ENCODE results near the gene MYO1B. TPM values are rescaled to one million over a fixed set of nuclear protein-coding genes. Genes with fewer than 3 reads are reported as not detected.

MYO1B gene
- total RNA-seq, 5 donors from 2014 or later (not counting 1 experiment from before 2014, with no cell fraction given): 0.39 to 1.3 (median 0.73) TPM

DNA sequence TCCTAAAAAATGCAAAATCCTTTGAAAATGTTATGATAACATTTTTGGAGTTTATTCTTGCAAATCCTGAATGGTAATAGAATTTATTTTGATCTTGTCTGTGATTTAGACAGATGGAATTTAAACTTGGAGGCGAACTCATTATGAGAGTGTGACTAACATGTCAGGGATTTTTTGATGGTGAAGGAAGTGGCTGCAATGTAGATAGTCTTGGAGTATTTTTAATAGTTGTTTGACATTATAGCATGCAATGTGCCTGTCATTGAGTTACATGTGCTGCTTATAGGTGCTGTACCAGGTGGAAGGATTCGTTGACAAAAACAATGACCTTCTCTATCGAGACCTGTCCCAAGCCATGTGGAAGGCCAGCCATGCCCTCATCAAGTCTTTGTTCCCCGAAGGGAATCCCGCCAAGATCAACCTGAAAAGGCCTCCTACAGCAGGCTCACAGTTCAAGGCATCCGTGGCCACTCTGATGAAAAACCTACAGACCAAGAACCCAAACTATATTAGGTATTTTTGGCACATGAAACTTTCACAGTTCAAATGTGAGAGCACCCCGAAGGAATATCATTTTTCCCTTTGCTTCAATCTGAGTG lies 141.8 kb downstream of the MYO1B start:
- Mint-ChIP-seq H3K4me3 (no peak overlapping the region), H3K9me3 (no peaks in the 10 kb centered on the region), H3K27ac (no peak overlapping the region), H3K36me3 (no peaks in the 10 kb centered on the region), H3K27me3 (peaks cover 0 to 7% of the 10 kb centered on the region in 2 donors), H3K4me1 (no peaks in the 10 kb centered on the region)
- Histone ChIP-seq H3K9me3 (no peaks in the 10 kb centered on the region), H3K4me3 (ENCODE audit: control insufficient read depth in 1 of 2, extremely low read depth in 1 of 2, low read length in 1 of 2) (no peak overlapping the region), H3K4me1 (ENCODE audit: control insufficient read depth in 1 of 2, extremely low read depth in 1 of 2, insufficient read depth in 2 of 2, low read length in 2 of 2) (no peaks in the 10 kb centered on the region), H3K36me3 (ENCODE audit: control insufficient read depth in 2 of 2, extremely low read depth in 1 of 2, insufficient read depth in 1 of 2, low read length in 1 of 2) (no peaks in the 10 kb centered on the region), H3K27me3 (replicated peaks in 1 of 2; ENCODE audit: control insufficient read depth in 2 of 2, extremely low read depth in 1 of 2, insufficient read depth in 2 of 2, low read length in 1 of 2) (no peaks in the 10 kb centered on the region), H3K27ac (ENCODE audit: low read length) (no peak overlapping the region)
- POLR2A ChIA-PET: no interaction called here
- DNase-seq (no peak), ATAC-seq (replicated peaks in 1 of 4) (no peak)
- 69% methylated on average over 6 of the region's 7 CpGs for WGBS (ENCODE audit: insufficient coverage)
- CTCF ChIA-PET: interaction anchor here in 1 of 2 donors (0.5 kb wide), 1 partner anchor 1069 kb away, joined by 3 read pairs; no protein-coding TSS in a partner anchor

GRCh38 chr2:191389288-191389687 lies 144.1 kb downstream of the MYO1B start:
- WGBS (ENCODE audit: insufficient coverage): 93% methylated on average over 4 of the region's 5 CpGs
- H3K4me3 Mint-ChIP-seq: no peak overlapping the region
- CTCF ChIA-PET: no interaction called here

GRCh38 chr2:191391171-191391570 lies 146.0 kb downstream of the MYO1B start:
- Mint-ChIP-seq H3K9me3 (no peaks in the 10 kb centered on the region), H3K27ac (no peak overlapping the region), H3K27me3 (peaks cover 0 to 1% of the 10 kb centered on the region in 2 donors), H3K4me3 (no peak overlapping the region), H3K4me1 (no peaks in the 10 kb centered on the region), H3K36me3 (no peaks in the 10 kb centered on the region)
- no peak overlapping the region for H3K4me3 ChIP-seq (ENCODE audit: control insufficient read depth in 1 of 2, extremely low read depth in 1 of 2, low read length in 1 of 2)
- no peak overlapping the region for H3K27ac ChIP-seq (ENCODE audit: low read length)
- ChIA-PET POLR2A (no interaction called here), CTCF (no interaction called here)
- ATAC-seq (replicated peaks in 1 of 4): no peak
- H3K4me1 ChIP-seq (ENCODE audit: control insufficient read depth in 1 of 2, extremely low read depth in 1 of 2, insufficient read depth in 2 of 2, low read length in 2 of 2): no peaks in the 10 kb centered on the region
- no peak for DNase-seq
- WGBS (ENCODE audit: insufficient coverage): 100% methylated on average over 1 of the region's 3 CpGs
- H3K27me3 ChIP-seq (replicated peaks in 1 of 2; ENCODE audit: control insufficient read depth in 2 of 2, extremely low read depth in 1 of 2, insufficient read depth in 2 of 2, low read length in 1 of 2): no peaks in the 10 kb centered on the region
- H3K9me3 ChIP-seq: no peaks in the 10 kb centered on the region
- no peaks in the 10 kb centered on the region for H3K36me3 ChIP-seq (ENCODE audit: control insufficient read depth in 2 of 2, extremely low read depth in 1 of 2, insufficient read depth in 1 of 2, low read length in 1 of 2)

More at GRCh38 chr2:191389288-191389687, 144.1 kb downstream of the MYO1B start:
- no peak overlapping the region for H3K27ac ChIP-seq (ENCODE audit: low read length)
- Mint-ChIP-seq H3K27ac (no peak overlapping the region), H3K9me3 (no peaks in the 10 kb centered on the region), H3K4me1 (no peaks in the 10 kb centered on the region), H3K36me3 (no peaks in the 10 kb centered on the region), H3K27me3 (peaks cover 0 to 7% of the 10 kb centered on the region in 2 donors)
- DNase-seq (no peak), ATAC-seq (replicated peaks in 1 of 4) (no peak)
- H3K4me1 ChIP-seq (ENCODE audit: control insufficient read depth in 1 of 2, extremely low read depth in 1 of 2, insufficient read depth in 2 of 2, low read length in 2 of 2): no peaks in the 10 kb centered on the region
- POLR2A ChIA-PET: interaction anchor here in 1 of 2 donors (0.6 kb wide), 1 partner anchor 12 kb away, joined by 3 read pairs; no protein-coding TSS in a partner anchor
- no peaks in the 10 kb centered on the region for H3K36me3 ChIP-seq (ENCODE audit: control insufficient read depth in 2 of 2, extremely low read depth in 1 of 2, insufficient read depth in 1 of 2, low read length in 1 of 2)
- no peak overlapping the region for H3K4me3 ChIP-seq (ENCODE audit: control insufficient read depth in 1 of 2, extremely low read depth in 1 of 2, low read length in 1 of 2)
- H3K9me3 ChIP-seq: no peaks in the 10 kb centered on the region
- no peaks in the 10 kb centered on the region for H3K27me3 ChIP-seq (replicated peaks in 1 of 2; ENCODE audit: control insufficient read depth in 2 of 2, extremely low read depth in 1 of 2, insufficient read depth in 2 of 2, low read length in 1 of 2)

DNA sequence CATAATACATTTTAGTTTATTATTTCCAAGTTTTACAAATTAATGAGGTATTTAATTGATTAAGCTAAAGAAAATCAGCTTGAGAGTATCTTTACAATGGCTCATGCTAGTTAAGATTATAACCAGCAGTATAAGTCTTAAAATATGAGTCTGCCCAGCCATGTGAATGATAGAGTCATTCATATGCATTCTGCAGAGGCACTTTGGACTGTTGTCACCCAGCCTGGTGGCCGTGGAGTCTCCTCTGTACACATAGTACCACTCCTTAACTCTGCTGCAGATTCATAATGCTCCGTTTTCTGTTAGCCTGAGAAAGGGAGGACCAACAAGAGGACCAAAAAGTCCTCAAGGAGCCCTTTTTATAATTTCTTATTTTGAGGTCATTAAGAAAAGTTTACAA lies 148.8 kb downstream of the MYO1B start:
- Histone ChIP-seq H3K27me3 (replicated peaks in 1 of 2; ENCODE audit: control insufficient read depth in 2 of 2, extremely low read depth in 1 of 2, insufficient read depth in 2 of 2, low read length in 1 of 2) (no peaks in the 10 kb centered on the region), H3K4me1 (ENCODE audit: control insufficient read depth in 1 of 2, extremely low read depth in 1 of 2, insufficient read depth in 2 of 2, low read length in 2 of 2) (no peaks in the 10 kb centered on the region), H3K27ac (ENCODE audit: low read length) (no peak overlapping the region), H3K9me3 (no peaks in the 10 kb centered on the region), H3K36me3 (ENCODE audit: control insufficient read depth in 2 of 2, extremely low read depth in 1 of 2, insufficient read depth in 1 of 2, low read length in 1 of 2) (no peaks in the 10 kb centered on the region), H3K4me3 (ENCODE audit: control insufficient read depth in 1 of 2, extremely low read depth in 1 of 2, low read length in 1 of 2) (no peak overlapping the region)
- H3K27ac Mint-ChIP-seq: no peak overlapping the region
- H3K4me1 Mint-ChIP-seq: no peaks in the 10 kb centered on the region
- ATAC-seq (replicated peaks in 1 of 4): no peak
- ChIA-PET POLR2A (no interaction called here), CTCF (no interaction called here)
- no peak for DNase-seq
- H3K9me3 Mint-ChIP-seq: no peaks in the 10 kb centered on the region
- peaks cover 0 to 1% of the 10 kb centered on the region in 2 donors for H3K27me3 Mint-ChIP-seq
- no CpG with 5 or more reads among the region's 2 CpGs for whole genome bisulfite sequencing (ENCODE audit: insufficient coverage)
- H3K4me3 Mint-ChIP-seq: no peak overlapping the region
- no peaks in the 10 kb centered on the region for H3K36me3 Mint-ChIP-seq

GRCh38 chr2:191396794-191397193 lies 151.6 kb downstream of the MYO1B start:
- Histone ChIP-seq H3K27ac (ENCODE audit: low read length) (no peak overlapping the region), H3K9me3 (no peaks in the 10 kb centered on the region), H3K27me3 (replicated peaks in 1 of 2; ENCODE audit: control insufficient read depth in 2 of 2, extremely low read depth in 1 of 2, insufficient read depth in 2 of 2, low read length in 1 of 2) (no peaks in the 10 kb centered on the region), H3K36me3 (ENCODE audit: control insufficient read depth in 2 of 2, extremely low read depth in 1 of 2, insufficient read depth in 1 of 2, low read length in 1 of 2) (no peaks in the 10 kb centered on the region), H3K4me3 (ENCODE audit: control insufficient read depth in 1 of 2, extremely low read depth in 1 of 2, low read length in 1 of 2) (no peak overlapping the region), H3K4me1 (ENCODE audit: control insufficient read depth in 1 of 2, extremely low read depth in 1 of 2, insufficient read depth in 2 of 2, low read length in 2 of 2) (no peaks in the 10 kb centered on the region)
- Mint-ChIP-seq H3K36me3 (no peaks in the 10 kb centered on the region), H3K27ac (no peak overlapping the region), H3K4me1 (no peaks in the 10 kb centered on the region), H3K4me3 (no peak overlapping the region), H3K27me3 (no peaks in the 10 kb centered on the region), H3K9me3 (no peaks in the 10 kb centered on the region)
- 100% methylated on average over 2 of the region's 5 CpGs for WGBS (ENCODE audit: insufficient coverage)
- ChIA-PET POLR2A (interaction anchor here in 1 of 2 donors (0.6 kb wide), 1 partner anchor 231 kb away, joined by 5 read pairs; no protein-coding TSS in a partner anchor), CTCF (no interaction called here)
- ATAC-seq (replicated peaks in 1 of 4) (no peak), DNase-seq (no peak)

DNA sequence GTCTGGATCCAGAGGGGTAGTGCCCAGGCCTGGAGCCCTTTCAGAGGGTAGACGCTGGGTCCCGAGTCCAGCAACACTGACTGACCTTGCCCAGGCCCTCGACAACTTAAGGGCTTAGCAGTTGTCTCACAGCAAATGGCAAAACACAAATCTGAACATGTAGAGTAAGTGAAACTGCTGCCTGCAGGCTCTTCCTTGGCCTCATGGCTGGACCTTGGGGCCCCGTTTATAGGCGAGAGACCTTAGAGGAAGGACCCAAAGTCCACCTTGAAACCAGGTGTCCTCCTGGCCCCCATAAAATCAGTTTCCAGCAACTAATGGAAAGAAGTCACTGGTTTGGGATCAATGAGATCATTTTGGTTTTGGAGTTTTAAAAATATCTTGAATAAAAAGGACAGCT lies 154.4 kb downstream of the MYO1B start:
- no peak for DNase-seq
- Mint-ChIP-seq H3K27ac (no peak overlapping the region), H3K4me3 (no peak overlapping the region), H3K27me3 (no peaks in the 10 kb centered on the region), H3K36me3 (no peaks in the 10 kb centered on the region), H3K9me3 (no peaks in the 10 kb centered on the region), H3K4me1 (no peaks in the 10 kb centered on the region)
- Histone ChIP-seq H3K4me1 (ENCODE audit: control insufficient read depth in 1 of 2, extremely low read depth in 1 of 2, insufficient read depth in 2 of 2, low read length in 2 of 2) (no peaks in the 10 kb centered on the region), H3K27ac (ENCODE audit: low read length) (no peak overlapping the region), H3K4me3 (ENCODE audit: control insufficient read depth in 1 of 2, extremely low read depth in 1 of 2, low read length in 1 of 2) (no peak overlapping the region), H3K9me3 (no peaks in the 10 kb centered on the region), H3K36me3 (ENCODE audit: control insufficient read depth in 2 of 2, extremely low read depth in 1 of 2, insufficient read depth in 1 of 2, low read length in 1 of 2) (no peaks in the 10 kb centered on the region), H3K27me3 (replicated peaks in 1 of 2; ENCODE audit: control insufficient read depth in 2 of 2, extremely low read depth in 1 of 2, insufficient read depth in 2 of 2, low read length in 1 of 2) (no peaks in the 10 kb centered on the region)
- no peak for ATAC-seq (replicated peaks in 1 of 4)
- ChIA-PET CTCF (no interaction called here), POLR2A (no interaction called here)
- WGBS (ENCODE audit: insufficient coverage): 100% methylated on average over 3 of the region's 5 CpGs
